ENCODE measurements around the gene RNF14. TPM values are rescaled to one million over a fixed set of nuclear protein-coding genes. Genes with fewer than 3 reads are reported as not detected.

RNF14 gene
- total and polyA plus RNA-seq, 8 donors = 39.8 to 54.6 (median 48.5) TPM

- intact Hi-C loops (cut with DNase I) = no loop called here
- Histone ChIP-seq H3K9me3 (no peaks in the 10 kb centered on the region), H3K27ac (peak overlapping the region in 1 of 2 donors; percentile 50), H3K4me1 (peaks cover 4 to 49% of the 10 kb centered on the region in 2 donors), H3K36me3 (peaks cover 0 to 39% of the 10 kb centered on the region in 2 donors), H3K4me3 (no peak overlapping the region), H3K27me3 (no peaks in the 10 kb centered on the region)
- ATAC-seq = no peak
- no peak for TF ChIP-seq CTCF (IDR thresholded peaks at IDR 0.05)
- no peak for DNase-seq
Observed at GRCh38 chr5:141941779-141942178, 27.1 kb upstream of the RNF14 start.

GRCh38 chr5:141942185-141942857, 26.6 kb upstream of the RNF14 start:
- intact Hi-C loops (cut with DNase I) = no loop called here
- TF ChIP-seq CTCF (IDR thresholded peaks at IDR 0.05) = no peak
- peak overlapping the region in 1 of 2 donors; percentile 50 for H3K27ac ChIP-seq
- DNase-seq (no peak), ATAC-seq (no peak)
- H3K36me3 ChIP-seq = peaks cover 0 to 34% of the 10 kb centered on the region in 2 donors
- no peaks in the 10 kb centered on the region for H3K9me3 ChIP-seq
- H3K4me3 ChIP-seq = no peak overlapping the region
- H3K4me1 ChIP-seq = peaks cover 4 to 55% of the 10 kb centered on the region in 2 donors
- H3K27me3 ChIP-seq = no peaks in the 10 kb centered on the region

GRCh38 chr5:141944076-141944475, 24.8 kb upstream of the RNF14 start:
- Histone ChIP-seq H3K4me3 (no peak overlapping the region), H3K9me3 (no peaks in the 10 kb centered on the region), H3K27ac (no peak overlapping the region), H3K36me3 (peaks cover 0 to 16% of the 10 kb centered on the region in 2 donors), H3K4me1 (peaks cover 4 to 60% of the 10 kb centered on the region in 2 donors), H3K27me3 (no peaks in the 10 kb centered on the region)
- TF ChIP-seq CTCF (IDR thresholded peaks at IDR 0.05) = no peak
- intact Hi-C loops (cut with DNase I) = no loop called here
- ATAC-seq (no peak), DNase-seq (no peak)

GRCh38 chr5:141945511-141946051, 23.3 kb upstream of the RNF14 start:
- Histone ChIP-seq H3K27me3 (no peaks in the 10 kb centered on the region), H3K4me3 (no peak overlapping the region), H3K27ac (peak overlapping the region in 1 of 2 donors; percentile 60), H3K36me3 (peaks cover 0 to 1% of the 10 kb centered on the region in 2 donors), H3K9me3 (no peaks in the 10 kb centered on the region), H3K4me1 (peaks cover 4 to 61% of the 10 kb centered on the region in 2 donors)
- no peak for DNase-seq
- ATAC-seq = peak; percentile 48
- intact Hi-C loops (cut with DNase I) = no loop called here
- no peak for TF ChIP-seq CTCF (IDR thresholded peaks at IDR 0.05)

- TF ChIP-seq CTCF (IDR thresholded peaks at IDR 0.05) = no peak
Observed at GRCh38 chr5:141947316-141947715, 21.6 kb upstream of the RNF14 start.

More at GRCh38 chr5:141947316-141947715, 21.6 kb upstream of the RNF14 start:
- Histone ChIP-seq H3K4me1 (peaks cover 11 to 51% of the 10 kb centered on the region in 2 donors), H3K4me3 (no peak overlapping the region), H3K27ac (peak overlapping the region in 1 of 2 donors; percentile 60), H3K9me3 (no peaks in the 10 kb centered on the region), H3K36me3 (no peaks in the 10 kb centered on the region), H3K27me3 (no peaks in the 10 kb centered on the region)
- DNase-seq (no peak), ATAC-seq (no peak)
- intact Hi-C loops (cut with DNase I) = no loop called here

Measured in left lung (tissue), 10 donors.